Right forelimb (tissue), 1 donor: ENCODE results near the gene ITSN1.
"Not testable (repeated sequence)": the region's sequence is repeated elsewhere in the genome, so short reads cannot be mapped to it uniquely, and the experiment has no call there.

ENCODE experiments used
- DNase-seq: peaks from one replicate; pipeline ENCODE4 v3.0.0-alpha.2; 2018

The ITSN1 gene

GRCh38 chr21:33898586-33898985 lies 256.3 kb downstream of the ITSN1 start:
- no peak for DNase-seq

GRCh38 chr21:33899199-33899598 lies 256.9 kb downstream of the ITSN1 start:
- DNase-seq, result no peak

GRCh38 chr21:33901412-33902288 lies 259.3 kb downstream of the ITSN1 start:
- DNase-seq, result no peak

DNA sequence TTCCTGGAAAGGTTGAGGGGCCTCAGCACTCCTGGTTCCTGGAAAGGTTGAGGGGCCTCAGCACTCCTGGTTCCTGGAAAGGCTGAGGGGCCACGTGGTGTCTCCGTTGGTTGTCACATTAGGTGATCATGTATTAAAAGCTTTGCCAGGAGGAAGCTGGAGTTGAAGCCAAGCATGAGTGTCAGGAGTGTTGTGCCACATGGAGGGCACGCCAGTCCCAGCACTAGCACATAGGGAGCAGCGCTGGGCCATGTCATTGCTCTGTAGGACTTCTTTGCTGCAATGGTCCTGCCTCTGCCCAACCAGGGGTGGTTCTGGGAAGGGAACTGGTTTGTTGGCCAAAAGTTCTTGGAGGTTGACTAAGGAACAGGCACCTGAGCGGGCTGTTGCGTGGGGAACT lies 260.0 kb downstream of the ITSN1 start:
- no peak for DNase-seq

- DNase-seq, result no peak
Measured at GRCh38 chr21:33904041-33904440, 261.7 kb downstream of the ITSN1 start.

GRCh38 chr21:33908760-33909159 lies 266.5 kb downstream of the ITSN1 start:
- no peak for DNase-seq

DNA sequence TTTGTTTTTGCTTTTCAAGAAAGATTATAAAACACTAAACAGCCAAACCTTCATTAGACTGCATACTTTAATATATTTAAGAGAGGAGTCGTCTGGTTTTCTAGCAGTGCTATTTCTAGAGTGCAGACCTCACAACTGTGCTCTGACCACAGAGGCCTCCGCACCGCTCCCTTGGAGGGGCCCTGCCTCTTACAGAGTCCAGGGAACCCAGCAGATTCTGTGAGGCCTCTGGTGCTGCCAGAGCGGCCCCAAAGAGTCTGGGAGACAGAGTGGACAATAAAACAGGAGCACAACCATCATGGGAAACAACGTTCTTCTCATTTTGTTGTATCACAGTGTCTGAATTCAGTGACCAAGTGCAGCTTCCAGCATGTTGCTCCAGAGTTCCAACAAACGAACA lies 267.5 kb downstream of the ITSN1 start:
- peak; percentile 21 for DNase-seq

GRCh38 chr21:33914188-33914587 lies 271.9 kb downstream of the ITSN1 start:
- DNase-seq, result no peak

DNA sequence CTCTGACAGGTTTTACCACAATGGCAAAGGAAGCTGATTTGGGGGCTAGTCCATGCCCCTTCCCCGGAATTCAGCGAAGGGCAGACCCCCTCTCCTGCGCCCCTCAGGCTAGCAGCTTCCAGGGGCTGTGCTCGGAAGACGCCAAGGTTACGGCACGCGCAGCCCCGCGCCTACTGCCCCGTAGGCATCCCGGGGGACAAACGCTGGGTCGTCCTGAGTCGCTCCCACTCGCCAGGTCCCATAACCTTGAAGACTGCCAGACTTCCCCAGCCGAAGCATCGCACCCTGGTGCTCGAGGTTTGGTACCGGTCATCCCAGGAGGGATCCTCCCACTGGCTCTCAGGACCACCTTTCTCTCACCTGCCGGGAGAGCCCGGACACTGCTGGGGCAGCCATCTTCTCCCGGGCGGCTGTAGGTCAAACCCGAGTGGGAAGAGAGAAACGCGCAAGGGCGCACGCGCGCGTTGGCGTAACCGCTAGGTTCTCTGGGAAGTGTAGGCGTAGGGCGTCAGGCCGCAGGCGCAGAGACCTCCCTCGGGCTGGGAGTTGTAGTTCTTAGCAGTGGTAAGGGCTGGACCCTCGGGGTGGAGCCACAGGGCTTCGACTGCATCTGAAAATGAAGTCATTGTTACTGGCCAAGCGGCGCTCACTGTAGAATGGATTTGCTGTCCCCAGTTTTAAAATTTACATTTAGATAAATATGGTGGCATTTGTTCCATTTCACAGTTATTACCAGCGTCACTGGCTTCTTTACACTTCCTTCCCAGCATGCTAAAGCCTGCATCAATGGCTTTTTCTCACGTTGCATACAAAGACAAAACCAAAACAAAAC lies 273.3 kb downstream of the ITSN1 start, which contains the start of gene ATP5PO:
ATP5PO (minus strand) TSS at position 437 of the 832 bp plus-strand sequence; CDS start at position 396, 41 bp downstream.
- DNase-seq, result peak; percentile 97

- peak; percentile 41 for DNase-seq
Measured at GRCh38 chr21:33916200-33916567, 273.9 kb downstream of the ITSN1 start.

- DNase-seq, result no peak
Measured at GRCh38 chr21:33917421-33917820, 275.1 kb downstream of the ITSN1 start.

GRCh38 chr21:33924079-33924765 lies 281.9 kb downstream of the ITSN1 start:
- DNase-seq, result peak; percentile 91

- DNase-seq, result peak; percentile 40
Measured at GRCh38 chr21:33924766-33925100, 282.4 kb downstream of the ITSN1 start.

DNA sequence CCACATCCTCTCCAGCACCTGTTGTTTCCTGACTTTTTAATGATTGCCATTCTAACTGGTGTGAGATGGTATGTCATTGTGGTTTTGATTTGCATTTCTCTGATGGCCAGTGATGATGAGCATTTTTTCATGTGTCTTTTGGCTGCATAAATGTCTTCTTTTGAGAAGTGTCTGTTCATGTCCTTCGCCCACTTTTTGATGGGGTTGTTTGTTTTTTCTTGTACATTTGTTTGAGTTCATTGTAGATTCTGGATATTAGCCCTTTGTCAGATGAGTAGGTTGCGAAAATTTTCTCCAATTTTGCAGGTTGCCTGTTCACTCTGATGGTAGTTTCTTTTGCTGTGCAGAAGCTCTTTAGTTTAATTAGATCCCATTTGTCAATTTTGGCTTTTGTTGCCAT lies 283.9 kb downstream of the ITSN1 start:
- DNase-seq, result not testable (repeated sequence)

DNA sequence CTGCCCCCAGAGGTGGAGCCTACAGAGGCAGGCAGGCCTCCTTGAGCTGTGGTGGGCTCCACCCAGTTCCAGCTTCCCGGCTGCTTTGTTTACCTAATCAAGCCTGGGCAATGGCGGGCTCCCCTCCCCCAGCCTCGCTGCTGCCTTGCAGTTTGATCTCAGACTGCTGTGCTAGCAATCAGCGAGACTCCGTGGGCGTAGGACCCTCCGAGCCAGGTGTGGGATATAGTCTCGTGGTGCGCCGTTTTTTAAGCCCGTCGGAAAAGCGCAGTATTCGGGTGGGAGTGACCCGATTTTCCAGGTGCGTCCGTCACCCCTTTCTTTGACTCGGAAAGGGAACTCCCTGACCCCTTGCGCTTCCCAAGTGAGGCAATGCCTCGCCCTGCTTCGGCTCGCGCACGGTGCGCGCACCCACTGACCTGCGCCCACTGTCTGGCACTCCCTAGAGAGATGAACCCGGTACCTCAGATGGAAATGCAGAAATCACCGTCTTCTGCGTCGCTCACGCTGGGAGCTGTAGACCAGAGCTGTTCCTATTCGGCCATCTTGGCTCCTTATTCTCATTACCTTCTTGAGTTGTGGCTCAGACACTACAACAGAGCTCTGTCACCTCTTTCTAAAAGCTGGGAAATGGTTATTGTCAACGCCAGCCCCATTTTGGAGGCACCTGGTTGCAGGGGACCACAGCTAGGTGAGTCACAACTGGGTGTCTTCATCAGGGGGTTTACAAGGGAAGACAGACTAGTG lies 288.9 kb downstream of the ITSN1 start:
- DNase-seq, result not testable (repeated sequence)

DNA sequence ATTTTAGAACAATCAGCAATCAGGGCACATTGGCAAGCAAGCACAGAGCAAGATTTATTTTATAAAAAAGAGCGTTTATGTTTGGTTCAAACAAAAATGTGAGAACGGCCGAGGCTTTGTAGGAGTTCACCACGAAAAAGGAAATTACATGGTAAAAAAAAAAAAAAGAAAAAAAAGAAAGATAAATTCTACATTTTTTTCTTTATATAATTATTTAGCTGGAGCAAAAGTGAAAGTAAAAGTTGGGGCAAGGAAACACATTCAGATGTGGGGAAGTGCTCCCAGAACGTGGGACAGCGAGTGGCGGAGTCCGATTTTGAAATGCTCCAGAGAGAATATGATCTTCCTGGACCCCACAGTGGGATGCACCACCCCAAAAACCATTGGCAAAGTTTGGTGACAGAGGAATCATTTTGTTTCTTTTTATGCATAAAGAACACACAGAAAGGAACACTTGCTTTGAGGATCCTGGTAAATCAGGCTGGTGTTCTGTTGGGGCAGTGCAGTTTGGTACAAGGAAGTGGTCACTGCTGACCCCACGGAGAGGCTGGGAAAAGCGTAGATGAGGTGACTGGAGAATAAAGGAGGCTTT lies 289.6 kb downstream of the ITSN1 start:
- no peak for DNase-seq

- DNase-seq, result no peak
Measured at GRCh38 chr21:33932731-33933130, 290.4 kb downstream of the ITSN1 start.

DNA sequence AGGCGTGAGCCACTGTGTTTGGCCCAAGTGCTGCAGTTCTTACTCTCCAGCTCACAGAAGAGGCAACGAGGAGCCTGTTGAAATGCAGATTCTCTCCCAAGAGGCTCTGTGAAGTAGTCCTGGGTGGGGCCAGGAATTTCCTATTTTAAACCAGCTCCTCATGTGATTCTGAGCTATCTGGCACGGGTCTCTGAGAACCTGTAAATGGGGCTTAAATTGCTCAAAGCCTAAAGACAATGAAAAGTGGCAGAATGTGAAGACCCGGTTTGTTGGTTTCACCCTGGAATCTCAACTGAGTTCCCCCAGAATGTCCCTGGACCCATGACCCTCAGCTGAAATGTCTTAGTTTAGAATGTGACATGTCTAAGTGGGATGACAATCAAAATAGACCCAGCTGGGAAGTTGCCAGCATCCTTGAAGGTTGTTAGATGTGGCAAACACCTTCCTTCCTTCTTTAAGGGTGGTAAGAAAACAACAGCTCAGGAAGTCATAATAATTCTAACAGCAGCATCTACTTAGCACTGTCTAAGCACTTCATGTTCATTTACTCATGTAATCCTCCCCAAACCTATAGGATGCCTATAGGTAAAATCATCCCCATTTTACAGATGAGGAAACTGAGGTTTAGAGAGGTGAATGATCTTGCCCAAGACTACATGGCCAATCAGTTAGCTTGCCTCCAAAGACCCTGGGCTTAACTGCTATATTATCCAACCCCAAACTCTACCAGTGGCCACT lies 294.2 kb downstream of the ITSN1 start:
- DNase-seq, result no peak

- no peak for DNase-seq
Measured at GRCh38 chr21:33937146-33937545, 294.8 kb downstream of the ITSN1 start.

GRCh38 chr21:33937931-33938339 lies 295.6 kb downstream of the ITSN1 start:
- no peak for DNase-seq

- no peak for DNase-seq
Measured at GRCh38 chr21:33938381-33938780, 296.1 kb downstream of the ITSN1 start.
